Stimulated activated CD8-positive, alpha-beta memory T cell treated with anti-CD3 and anti-CD28 coated beads, Interleukin-7, amount 100 ng/mL, for 1 hour (primary cell): ENCODE results near the gene TSPAN4.

Experiments used
- DNase-seq, 2 donors: peaks; one replicate each; pipeline ENCODE4 v3.0.0-alpha.2; 2020; ENCODE audit warnings: low read depth in 2 of 2

Gene TSPAN4

GRCh38 chr11:824292-824880, 18.3 kb upstream of the TSPAN4 start:
- DNase-seq: no peak

DNA sequence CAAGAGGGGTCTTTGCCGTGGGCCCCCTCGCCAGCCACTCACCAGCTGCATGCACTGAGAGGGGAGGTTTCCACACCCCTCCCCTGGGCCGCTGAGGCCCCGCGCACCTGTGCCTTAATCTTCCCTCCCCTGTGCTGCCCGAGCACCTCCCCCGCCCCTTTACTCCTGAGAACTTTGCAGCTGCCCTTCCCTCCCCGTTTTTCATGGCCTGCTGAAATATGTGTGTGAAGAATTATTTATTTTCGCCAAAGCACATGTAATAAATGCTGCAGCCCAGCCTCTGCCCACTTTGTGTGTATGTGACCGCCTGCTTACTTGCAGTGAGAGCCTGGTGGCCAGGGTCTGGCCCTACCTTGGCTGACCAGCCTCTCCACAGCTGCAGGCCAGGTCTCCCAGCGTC, 17.7 kb upstream of the TSPAN4 start:
- no peak for DNase-seq

GRCh38 chr11:825366-826226, 17.1 kb upstream of the TSPAN4 start:
- no peak for DNase-seq

DNA sequence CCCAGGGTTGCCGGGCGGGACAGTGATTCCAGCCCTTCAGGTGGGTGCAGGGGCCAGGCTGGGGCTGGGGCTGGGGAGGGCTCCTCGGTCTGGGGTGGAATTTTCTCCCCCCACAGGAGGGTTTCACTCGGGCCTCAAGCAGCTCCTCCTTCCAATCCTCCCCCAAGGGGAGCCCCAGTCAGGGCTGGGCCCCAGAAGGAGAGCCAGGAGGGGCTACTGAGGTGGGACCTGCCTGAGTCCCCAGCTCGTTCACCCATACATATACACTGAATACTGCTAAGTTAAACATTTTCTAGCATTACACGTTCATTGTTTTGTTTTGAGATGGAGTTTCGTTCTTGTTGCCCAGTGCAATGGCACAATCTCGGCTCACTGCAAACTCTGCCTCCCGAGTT, 16.4 kb upstream of the TSPAN4 start:
- DNase-seq: no peak

- DNase-seq: no peak
Measured at GRCh38 chr11:826836-827145, 15.9 kb upstream of the TSPAN4 start.

DNA sequence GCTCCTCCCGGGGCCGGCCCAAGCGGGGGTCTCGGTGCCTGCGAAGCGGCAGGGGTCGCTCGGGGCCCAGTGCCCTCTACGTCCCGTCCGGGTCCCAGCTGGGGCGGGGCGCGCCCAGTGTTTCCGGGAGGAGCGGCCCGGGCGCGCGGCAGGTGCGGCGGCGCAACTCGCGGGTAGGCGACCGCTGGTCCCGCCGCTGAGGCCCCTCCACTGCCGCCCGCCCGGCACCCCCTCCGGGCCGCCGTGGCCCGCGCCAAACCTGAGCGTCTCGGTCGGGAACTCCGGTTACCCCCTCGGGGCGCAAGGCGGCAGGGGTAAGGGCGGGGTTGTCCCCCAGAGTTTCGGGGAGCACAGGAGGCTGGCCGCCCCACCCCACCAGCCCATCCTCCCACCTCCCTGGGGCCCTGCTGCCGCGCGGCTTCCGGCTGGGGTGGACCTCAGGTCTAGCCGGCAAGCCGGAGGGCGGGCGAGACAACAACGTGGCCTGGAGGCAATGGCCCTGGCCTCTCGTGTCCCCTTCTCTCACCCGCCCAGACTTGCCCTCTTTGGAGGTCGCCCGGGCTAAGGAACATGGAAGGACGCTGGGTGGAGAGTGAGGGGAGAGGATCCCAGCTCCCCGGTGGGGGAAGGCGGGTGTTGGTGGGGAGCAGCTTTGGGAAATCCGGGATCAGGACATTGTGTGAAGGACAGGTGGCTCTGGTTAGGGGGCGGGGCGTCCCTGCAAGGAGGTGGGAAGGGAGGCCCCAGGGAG, 15.3 kb upstream of the TSPAN4 start:
- DNase-seq: no peak

- DNase-seq: no peak
Measured at GRCh38 chr11:827897-828192, 14.8 kb upstream of the TSPAN4 start, which contains the start of gene CRACR2B. Gene CRACR2B (plus strand): TSS chr11:827919. CDS start chr11:828608, 689 bp downstream.

DNA sequence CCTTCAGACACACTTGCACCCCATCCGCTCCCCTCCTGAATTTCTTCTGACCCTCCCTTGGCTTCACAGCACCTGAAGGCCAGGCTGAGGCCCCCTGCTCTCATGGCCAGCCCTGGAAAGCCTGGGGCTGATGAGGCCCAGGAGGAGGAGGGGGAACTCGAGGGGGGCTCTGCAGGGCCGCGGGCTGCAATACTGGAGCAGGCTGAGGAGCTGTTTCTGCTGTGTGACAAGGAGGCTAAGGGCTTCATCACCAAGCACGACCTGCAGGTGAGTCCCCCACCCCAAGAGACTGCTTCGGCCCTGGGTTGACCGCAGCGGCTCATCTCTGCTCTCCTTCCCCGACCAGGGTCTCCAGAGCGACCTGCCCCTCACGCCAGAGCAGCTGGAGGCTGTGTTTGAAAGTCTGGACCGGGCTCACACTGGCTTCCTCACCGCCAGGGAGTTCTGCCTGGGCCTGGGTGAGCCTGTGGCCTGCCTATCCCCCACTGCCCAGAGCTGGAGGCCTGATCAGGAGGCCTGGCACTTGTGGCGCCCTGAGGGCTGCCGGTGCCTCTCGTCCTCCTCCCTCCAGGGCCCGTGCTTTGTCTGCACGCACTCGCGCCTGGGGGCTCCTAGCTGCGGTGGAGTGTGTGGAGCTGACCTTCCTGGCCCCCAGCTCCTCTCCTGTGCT, 14.0 kb upstream of the TSPAN4 start:
- DNase-seq: no peak

- DNase-seq: no peak
Measured at GRCh38 chr11:829176-829846, 13.3 kb upstream of the TSPAN4 start.

DNA sequence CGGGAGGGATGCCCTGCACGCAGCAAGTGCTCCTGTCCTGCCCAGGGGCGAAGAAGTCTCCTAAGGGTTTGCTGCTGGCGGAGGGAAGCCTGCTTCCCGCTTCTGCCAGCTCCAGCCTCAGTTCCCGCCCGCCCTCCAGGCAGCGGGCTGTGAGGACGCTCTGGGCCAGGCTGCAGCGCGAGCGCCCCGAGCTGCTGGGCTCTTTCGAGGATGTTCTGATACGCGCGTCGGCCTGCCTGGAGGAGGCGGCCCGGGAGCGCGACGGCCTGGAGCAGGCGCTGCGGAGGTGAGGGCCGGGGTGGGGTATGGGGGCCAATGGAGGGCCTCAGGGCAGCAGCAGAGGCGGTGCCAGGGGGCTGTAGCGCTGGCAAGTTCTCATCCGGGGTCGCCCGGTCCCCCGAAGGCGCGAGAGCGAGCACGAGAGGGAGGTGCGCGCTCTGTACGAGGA, 12.8 kb upstream of the TSPAN4 start:
- DNase-seq: no peak

DNA sequence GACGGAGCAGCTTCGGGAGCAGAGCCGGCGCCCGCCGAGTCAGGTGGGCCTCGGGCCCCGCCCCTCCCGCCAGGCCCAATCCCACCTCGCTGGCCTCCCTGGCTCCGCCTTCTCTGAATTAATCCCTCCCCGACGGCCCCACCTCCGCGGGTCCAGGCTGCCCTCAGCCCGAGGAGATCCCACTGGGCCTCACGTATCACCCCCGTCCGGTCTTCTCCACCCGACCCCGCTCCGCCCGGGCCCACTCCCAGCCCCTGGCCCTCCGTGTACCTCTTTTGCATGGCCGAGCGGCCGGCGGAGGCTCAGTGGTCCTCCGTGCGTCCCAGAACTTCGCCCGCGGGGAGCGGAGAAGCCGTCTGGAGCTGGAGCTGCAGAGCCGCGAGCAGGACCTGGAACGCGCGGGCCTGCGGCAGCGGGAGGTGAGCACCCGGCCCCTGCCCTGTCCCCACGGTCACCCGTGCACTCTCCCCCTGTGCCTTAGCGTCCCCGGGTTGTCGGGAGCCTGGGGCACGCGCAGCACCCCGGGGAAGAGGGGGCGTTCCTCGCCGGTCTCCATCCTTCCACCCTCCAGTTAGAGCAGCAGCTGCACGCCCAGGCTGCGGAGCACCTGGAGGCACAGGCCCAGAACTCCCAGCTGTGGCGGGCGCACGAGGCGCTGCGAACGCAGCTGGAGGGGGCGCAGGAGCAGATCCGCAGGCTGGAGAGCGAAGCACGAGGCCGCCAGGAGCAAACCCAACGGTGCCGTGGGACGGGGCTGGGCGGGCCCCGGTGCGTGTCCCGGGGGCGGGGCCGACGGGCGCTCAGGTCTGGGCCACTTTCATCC, 12.1 kb upstream of the TSPAN4 start:
- DNase-seq: peak in 1 of 2 donors; percentile 41

DNA sequence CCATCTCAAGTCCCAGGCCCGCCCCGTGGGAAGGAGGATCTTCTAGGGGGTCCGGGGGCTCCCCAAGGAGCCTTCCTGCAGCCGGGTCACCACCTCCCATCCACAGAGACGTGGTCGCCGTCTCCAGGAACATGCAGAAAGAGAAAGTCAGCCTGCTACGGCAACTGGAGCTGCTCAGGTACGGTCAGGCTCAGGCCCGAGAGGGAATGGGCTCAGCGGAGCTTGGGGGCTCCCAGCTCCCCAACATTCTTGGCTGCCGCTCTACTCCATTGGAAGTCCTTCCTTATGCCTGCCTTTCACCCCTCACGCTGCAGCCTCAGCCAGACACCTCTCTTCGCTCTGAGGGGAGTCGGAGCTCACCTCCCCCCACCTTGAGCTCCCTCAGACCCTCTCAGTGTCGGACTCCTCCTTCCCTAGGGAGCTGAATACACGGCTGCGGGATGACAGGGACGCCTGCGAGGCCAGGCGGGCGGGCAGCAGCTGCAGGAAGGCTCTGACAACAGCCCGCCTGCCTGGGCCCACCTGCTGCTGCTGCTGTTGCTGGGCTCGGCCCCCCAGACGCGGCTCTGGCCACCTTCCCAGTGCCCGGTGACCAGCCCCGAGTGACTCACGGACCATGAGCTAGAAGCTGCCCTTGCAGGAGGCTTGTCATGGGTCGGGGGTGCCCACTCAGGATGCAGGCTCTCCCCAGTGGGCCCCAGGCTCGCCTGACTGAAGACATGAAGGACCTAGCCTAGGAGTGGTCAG, 11.4 kb upstream of the TSPAN4 start:
- no peak for DNase-seq

DNA sequence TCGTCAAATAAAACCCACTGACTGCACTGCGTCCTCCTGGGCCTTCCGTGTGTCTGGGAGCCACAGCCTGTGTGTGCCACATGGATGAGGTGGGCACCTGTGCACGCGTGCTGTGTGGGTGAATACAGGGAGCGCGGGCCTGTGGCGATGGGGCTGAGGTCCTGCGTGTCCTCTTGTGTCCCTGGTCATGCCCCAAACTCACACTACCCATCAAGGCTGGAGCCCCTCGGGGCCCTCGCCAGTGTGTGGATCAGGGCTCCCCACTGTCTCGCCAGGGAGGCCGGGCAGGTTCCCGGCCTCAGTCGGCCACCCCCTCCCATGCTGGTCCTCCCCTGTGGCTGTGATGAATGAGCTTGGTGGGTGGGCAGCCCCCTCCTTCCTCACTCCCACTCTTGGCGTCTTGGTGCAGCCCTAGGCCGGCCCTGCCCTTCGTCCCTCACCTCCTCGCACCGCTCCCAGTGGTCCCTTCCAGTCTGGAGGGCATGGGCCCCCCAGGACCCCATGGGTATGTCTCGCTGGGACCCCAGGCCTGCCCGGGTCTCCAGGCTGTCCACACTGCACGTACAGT, 10.6 kb upstream of the TSPAN4 start:
- no peak for DNase-seq

- no peak for DNase-seq
Measured at GRCh38 chr11:832529-833113, 10.0 kb upstream of the TSPAN4 start, which contains the start of gene CD151. Gene CD151 (plus strand): TSS chr11:832952. CDS start chr11:836070, 3,118 bp downstream.

GRCh38 chr11:833114-833791, 9.4 kb upstream of the TSPAN4 start:
- no peak for DNase-seq

- no peak for DNase-seq
Measured at GRCh38 chr11:833849-834311, 8.8 kb upstream of the TSPAN4 start.

DNA sequence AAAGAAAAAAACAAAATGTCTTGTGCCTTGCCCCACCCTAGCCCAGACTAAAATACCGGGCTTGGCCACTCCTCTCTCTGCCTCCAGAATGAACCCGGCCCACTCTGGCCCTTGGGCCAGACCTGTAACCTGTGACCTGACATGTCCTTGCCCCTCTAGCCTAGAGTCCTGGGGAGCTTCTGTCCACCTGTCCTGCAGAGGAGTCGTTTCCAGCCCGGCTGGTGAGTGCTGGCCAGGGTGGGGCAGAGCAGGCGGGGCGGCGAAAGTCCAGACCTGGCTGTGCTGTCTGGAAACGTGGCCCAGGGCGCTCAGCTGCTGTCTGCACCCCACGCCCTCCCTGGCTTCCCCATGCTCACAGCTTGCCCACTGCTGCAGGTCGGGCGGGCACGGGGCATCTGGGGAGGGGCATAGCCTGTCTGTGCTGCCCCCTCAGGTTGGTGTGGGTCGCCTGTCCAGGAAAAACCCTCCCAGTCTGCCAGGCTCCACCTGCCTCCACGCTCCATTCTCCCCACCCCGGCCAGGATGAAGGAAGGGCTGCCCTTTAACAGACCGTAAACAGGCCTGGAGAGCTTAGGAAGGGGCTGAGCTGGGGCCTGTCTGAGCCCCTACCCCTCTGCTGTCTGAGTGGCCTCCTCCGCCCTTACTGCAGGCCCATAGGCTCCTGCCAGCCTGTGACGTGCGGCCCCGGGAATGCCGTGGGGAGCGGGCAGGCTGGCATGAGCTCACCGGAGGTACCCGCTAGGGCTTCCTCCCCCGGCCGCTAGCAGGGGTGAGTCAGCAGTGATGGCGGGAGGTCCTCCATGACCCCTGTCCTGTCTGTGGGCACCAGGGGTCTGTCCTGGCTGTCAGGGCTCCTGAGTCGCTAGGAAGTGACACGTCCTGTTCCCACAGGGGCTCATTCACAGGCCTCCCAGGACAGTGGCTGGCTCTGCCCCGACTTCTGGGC, 8.0 kb upstream of the TSPAN4 start:
- DNase-seq: no peak

GRCh38 chr11:836274-836673, 6.4 kb upstream of the TSPAN4 start:
- DNase-seq: no peak
